C4-2B (cell line): ENCODE results near the gene FGF2.

Experiments
- CTCF ChIP-seq: fragments of 450-650 bp; conservative IDR thresholded peaks from 2 replicates; pipeline ENCODE4 v1.5.1; 2017; ENCODE audit warnings: mild to moderate bottlenecking
- ZFX ChIP-seq: fragments of 450-650 bp; IDR thresholded peaks from 2 replicates; pipeline ENCODE4 v1.6.1; 2017

DNA sequence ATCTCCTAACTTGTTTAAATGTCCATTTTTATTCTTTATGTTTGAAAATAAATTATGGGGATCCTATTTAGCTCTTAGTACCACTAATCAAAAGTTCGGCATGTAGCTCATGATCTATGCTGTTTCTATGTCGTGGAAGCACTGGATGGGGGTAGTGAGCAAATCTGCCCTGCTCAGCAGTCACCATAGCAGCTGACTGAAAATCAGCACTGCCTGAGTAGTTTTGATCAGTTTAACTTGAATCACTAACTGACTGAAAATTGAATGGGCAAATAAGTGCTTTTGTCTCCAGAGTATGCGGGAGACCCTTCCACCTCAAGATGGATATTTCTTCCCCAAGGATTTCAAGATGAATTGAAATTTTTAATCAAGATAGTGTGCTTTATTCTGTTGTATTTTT lies 68.2 kb downstream of the FGF2 start:
- no peak for TF ChIP-seq CTCF
- no peak for TF ChIP-seq ZFX
